Measurements from ENCODE around the gene GRK6.

DNA sequence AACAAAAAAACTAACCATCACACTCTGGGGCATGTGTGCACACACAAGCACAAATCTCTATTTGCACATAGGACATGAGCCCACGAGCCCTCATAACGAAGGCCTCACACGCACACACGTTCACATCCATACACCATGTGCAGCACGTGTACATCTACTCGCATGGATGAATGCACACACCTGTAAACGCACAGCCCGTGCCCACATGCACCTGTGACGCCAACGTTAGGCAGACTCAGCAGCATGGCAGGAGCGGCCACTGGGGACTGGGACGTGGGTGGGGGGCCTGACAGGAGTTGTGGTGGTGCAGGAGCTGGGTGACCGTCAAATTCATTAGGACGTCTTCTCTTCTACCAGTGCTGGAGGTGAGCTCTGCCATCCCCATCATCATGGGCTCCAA lies 39.1 kb upstream of the GRK6 start:
- no peak for TF ChIP-seq SMC3 (IDR thresholded peaks at IDR 0.05; ENCODE audit: low read depth, low read length)
- TF ChIP-seq, protein P1, sequence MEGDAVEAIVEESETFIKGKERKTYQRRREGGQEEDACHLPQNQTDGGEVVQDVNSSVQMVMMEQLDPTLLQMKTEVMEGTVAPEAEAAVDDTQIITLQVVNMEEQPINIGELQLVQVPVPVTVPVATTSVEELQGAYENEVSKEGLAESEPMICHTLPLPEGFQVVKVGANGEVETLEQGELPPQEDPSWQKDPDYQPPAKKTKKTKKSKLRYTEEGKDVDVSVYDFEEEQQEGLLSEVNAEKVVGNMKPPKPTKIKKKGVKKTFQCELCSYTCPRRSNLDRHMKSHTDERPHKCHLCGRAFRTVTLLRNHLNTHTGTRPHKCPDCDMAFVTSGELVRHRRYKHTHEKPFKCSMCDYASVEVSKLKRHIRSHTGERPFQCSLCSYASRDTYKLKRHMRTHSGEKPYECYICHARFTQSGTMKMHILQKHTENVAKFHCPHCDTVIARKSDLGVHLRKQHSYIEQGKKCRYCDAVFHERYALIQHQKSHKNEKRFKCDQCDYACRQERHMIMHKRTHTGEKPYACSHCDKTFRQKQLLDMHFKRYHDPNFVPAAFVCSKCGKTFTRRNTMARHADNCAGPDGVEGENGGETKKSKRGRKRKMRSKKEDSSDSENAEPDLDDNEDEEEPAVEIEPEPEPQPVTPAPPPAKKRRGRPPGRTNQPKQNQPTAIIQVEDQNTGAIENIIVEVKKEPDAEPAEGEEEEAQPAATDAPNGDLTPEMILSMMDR (conservative IDR thresholded peaks at IDR 0.05; ENCODE audit: low read depth, low read length): no peak
